SKM-1 treated with dmso at 0.1 percent for 144 hours (cell line): ENCODE results near the gene NAMPT.

Source experiments
- DNase-seq: peaks from one replicate; lab custom pipeline; 2025; ENCODE audit not compliant: unreplicated experiment; lab: John Stamatoyannopoulos, UW

NAMPT gene

DNA sequence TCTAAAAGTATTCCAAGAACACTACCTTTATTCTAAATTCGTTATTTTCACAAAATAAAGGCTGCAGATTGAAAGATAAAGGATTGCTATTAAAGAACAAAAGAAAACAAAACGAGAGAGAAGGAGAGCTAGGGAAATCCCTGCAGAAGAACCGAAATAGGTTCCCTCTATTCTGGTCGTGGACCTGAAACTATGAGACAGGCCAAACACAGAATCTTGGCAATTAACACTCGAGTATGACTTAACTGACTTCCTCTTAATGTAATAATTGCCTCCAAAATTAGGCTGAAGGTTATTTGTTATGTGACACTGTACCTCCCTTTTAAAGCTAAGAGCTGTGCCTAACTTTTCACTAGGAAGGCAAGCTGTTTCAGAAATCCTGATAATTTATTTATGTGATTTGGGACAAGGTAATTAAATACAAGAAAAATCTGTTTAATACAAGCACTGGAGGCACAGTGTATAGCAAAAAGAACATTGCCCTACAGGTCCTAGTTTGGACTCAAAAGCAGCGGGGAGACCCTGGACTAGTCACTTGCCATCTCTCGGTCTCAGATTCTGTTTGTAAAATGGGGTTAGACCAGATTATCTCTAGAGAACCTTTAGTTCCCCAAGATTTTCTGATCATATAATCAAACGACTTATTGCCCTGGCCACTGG is 11.6 kb downstream of the NAMPT start:
- DNase-seq, result no peak

DNA sequence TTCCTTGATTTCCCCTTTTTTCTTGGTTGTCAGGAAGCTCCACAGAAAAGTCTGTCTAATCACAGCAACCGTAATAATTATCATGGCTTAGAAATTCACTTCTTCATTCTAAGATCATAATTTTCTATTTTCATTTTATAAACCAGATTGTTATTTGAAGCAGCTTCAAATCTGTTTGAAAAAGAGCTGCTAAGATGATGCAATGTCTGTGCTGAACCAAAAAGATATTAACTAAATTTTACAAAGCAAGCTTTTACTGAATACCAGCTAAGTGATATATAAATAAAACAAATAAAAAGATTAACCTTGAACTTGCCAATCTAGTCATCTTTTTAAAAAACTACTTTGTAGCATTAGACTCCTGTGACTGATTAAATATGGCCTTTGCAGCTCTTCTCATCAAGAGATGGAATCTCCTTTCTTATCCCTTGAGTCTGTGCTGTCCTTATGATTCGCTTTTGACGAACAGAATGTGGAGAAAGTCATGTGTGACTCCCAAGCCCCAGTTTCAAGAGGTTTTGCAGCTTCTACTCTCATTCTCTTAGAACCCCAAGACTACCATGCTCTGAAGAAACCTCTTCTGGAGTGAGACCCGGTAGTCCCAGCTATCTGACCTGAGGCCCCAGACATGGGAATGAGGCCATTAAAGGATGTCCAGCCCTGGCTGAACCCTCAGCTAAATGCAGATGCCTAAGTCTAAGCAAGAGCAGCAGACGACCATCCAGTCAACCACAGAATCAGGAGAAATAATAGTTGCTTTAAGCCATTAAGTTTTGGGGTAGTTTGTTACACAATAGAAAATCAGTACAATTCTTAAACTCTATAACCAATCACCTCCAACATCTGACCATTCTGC is 14.4 kb downstream of the NAMPT start:
- no peak for DNase-seq

DNA sequence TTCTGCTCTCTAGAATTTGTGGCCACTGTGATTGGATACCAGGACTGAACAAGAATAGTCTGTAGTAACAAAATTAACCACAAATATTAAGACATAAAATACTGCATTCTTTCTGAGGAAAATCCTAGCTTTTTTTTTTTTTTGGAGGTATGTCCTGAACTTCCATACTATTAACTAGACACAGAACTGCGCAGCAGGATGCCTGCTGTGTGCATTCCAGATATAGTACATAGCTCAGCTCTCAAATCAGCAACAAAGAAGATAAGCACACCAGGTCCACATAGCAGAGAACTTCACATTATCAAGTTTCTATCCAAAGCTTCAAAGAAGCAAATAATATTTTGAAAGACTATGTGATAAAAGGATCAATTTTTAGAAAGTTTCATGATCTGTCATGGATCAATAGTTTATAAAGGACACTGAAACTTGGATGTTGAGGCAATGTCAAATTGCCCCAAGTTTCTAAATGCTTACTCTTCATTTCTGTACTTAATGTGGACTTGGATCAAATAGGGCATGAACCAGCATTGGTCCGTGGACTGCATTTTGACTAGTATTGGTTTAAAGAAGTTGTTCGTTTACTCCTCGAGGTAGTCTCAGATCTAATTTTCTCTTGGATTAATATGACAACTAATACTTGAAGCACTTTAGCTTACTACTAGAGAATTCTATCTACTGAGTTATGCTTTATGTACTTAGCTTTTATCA is 15.4 kb downstream of the NAMPT start:
- no peak for DNase-seq

DNA sequence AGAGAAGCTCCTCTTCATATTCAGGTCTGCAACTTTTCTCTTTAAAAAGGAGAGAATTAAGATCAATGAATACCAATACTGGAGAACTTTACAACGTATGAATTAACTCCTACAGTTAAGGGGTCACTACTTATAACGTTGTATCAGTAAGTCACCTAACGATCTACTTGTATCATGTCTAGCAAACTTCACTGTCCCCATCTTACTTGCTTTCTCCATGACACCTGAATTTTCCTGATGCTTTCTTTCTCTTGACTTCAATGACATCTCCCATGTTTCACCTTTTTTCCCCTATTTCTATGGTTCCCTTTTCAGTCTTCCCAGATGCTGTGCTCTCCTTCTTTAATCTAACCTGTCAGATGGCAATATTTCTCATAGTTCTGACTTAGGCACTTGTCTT is 19.6 kb downstream of the NAMPT start:
- DNase-seq, result no peak

DNA sequence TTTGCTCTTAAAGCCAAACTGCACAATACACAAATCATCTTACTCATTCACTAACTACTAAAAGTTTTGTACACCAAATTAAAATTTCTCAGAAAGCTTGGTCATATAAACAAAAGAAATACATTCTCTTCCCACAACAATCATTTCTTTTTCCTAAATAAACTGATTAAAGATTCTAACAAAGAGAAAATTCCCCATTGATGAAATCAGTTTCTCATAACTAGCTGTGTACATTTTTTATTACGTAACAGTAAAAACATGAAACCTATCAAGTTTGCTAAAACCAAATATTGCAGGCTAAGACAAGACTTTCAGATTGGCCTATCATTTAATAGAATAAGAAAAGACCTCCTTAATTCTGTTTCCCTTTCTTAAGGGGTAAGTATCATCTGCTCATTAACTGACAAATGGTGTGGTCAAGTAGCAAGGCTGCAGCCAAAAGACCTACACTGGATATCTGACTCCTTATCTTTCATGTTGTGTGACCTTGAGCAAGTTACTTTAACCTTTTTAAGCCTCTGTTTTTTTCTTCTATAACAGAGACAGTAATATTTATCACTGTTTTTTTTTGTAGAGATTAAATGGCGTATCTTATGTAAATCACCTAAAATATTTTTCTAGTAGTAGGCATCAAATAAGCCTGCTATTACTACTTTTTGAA is 22.4 kb downstream of the NAMPT start:
- no peak for DNase-seq

DNA sequence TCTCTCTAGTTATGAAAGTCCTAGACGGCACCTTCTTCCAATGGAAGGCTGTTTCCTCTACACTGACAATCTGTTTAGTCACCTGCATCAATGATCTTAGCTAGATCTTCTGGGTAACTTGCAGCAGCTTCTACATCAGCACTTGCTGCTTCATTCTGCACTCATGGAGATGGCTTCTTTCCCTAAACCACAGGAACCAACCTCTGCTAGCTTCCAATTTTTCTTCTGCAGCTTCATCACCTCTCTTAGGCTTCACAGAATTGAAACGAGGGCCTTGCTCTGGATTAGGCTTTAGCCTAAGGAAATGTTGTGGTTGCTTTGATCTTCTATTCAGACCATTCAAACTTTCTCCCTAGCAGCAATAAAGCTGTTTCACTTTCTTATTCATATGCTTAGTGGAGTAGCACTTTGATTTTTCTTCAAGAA is 24.6 kb downstream of the NAMPT start:
- DNase-seq, result no peak

DNA sequence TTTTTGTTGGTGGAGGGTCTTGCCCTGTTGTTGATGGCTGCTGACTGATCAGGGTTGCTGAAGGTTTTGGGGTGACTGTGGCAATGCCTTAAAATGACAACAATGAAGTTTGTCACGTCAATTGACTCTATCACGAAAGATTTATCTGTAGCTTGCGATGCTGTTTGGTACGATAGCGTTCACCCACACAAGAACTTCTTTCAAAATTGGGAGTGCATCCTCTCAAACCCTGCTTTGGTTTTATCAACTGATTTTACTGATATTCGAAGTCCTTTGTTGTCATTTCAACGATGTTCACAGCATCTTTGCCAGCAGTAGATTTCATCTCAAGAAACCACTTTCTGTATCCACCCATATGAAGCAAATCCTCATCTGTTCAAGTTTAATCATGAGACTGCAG is 26.0 kb downstream of the NAMPT start:
- DNase-seq, result no peak

DNA sequence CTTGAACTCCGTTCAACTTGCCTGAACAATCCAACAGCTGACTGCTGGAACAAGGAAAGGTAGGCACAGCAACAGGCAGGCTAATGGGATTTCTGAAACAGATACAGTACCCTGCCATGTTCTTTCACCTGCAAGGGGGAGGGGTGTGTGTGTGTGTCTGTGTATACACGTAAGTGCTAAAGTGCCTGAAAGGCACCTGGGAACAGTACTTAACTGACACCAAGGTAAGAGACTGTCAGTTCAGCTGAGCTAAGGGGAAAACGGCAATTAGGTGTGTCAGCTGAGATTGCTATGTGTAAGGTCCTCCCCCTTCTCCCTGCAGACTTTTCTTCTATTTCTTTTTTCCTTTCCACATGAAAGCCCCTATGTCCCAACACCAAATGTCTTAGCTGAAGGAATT is 27.0 kb downstream of the NAMPT start:
- no peak for DNase-seq

DNA sequence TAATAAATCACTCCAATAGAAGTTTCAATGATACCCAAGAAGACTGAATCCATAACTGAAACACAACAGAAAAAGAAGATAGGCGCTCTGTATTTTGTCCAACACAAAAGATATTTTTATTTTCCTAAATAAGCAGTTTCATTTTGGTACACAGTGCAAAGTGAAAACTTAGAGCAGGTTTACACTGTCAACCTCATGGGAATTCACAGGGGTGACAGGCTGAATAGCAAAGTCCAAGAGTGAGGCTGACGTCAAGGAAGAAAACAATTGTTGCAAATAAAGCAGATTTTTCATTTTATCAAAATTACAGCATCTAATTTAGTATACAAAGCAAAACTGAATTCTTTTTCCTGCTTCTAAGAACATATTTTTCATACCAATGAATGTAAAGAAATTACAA is 28.6 kb downstream of the NAMPT start:
- no peak for DNase-seq

DNA sequence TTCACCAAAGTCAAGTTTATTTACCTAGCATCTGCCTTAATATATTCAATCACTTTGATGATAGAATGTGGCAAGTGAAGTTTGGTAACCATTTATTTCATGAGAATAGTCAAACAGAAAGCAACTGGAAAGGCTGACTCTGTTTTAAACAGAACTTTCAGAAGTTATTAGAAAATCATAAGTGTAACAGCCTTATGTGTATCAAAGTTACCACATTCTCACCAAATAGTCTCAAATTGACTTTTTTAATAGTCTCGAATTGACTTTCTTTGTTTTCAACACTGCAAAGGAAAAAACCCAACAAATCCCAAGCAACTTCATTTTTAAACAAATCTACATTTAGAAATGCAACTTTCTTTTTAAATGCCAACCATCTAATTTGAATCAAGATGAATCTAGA is 29.5 kb downstream of the NAMPT start:
- DNase-seq, result no peak

DNA sequence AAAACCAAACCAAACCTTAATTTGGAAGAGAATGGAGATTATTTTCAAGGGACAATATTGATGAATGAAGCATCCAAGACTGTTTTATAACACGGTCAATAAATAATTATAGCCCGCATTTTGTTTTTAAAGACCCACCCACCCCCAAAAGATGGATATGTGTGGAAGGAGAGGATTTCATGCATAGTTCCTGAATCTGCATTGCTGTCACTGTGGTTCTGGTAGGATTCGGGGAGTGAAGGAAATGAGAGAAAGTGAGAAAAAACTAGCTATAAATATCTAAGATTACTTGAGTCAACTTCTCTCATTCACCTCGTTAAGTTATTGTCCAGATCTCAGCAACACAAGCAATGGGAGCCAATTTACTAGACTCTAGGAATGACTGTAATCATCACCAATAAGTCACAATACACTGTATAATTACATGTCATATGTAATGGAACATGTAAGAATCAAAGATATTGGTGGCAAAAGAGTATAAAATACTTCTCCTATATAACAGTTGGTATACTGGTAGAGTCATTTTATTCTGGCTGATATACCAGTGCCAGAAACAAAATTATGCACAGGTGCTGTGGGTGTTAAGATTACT is 30.2 kb downstream of the NAMPT start:
- DNase-seq, result no peak

DNA sequence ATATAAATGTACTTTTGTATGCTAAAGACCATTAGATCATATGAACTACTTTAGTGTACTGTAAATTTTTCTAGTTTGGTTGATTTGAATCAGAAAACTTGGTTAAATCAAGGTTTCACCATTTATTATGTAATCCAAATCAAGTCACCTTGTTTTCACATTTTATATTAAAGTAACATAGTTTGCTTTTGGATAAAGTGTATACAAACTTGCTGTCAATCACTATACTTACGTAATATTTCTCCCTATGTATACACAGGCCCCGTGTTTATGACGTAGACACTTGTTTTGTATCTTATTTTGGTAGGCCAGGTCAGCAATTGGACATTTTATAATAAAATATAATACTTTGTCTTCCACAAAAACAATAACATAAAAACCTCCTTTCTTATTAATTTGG is 32.2 kb downstream of the NAMPT start:
- DNase-seq, result no peak

DNA sequence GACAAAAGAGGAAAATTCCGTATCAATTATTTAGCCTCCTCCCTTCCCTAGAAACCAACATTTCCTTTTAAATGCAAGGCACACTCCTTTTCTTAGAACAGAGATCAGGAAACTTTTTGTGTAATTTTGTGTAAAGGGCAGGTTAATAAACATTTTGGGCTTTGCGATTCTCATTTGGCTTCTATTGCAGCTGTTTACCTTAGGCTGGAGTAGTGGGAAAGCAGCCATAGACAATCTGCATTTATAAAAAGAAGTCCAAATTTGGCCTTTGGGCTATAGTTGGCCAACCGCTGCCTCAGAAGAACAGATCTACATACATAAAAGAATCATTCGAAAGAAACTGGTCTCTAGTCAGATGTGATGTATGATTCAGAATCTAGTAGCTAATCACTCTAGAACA is 35.3 kb downstream of the NAMPT start:
- DNase-seq, result no peak

DNA sequence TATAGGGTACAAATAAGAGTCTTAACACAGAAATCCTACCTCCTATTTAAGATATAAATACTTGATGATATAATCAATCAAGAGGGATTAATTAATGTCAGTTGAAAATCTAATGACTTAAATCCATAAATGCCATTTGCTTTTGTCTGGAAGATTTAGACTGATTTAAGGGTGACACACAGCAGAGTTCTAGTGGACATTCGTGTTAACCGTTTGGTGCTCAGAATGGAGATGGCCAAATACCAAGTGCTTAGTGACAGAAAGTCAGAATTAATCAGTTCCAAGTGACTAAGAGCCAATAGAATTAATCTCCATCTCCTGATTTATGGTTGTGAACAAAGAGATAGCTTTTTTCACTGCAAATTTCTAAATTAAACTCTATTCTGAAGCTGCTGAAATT is 36.2 kb downstream of the NAMPT start:
- no peak for DNase-seq

DNA sequence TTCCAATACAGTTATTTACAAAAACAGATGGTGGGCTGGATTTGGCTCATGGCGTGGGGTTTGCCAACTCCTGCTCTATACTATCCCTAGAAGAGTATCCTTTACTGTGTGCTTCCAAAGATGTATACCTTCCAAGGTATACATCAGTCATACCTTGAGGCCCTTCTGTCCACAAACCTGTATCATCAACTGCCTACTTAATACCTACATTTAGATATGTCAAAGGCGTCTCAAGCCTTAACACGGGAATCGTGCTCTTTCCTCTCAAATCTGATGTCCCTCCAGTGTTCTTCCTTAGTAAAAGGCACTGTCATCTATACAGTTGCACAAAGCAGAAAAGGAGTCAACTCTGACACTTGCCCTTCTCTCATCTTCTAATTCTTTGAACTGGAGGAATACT is 36.9 kb downstream of the NAMPT start:
- DNase-seq, result no peak

DNA sequence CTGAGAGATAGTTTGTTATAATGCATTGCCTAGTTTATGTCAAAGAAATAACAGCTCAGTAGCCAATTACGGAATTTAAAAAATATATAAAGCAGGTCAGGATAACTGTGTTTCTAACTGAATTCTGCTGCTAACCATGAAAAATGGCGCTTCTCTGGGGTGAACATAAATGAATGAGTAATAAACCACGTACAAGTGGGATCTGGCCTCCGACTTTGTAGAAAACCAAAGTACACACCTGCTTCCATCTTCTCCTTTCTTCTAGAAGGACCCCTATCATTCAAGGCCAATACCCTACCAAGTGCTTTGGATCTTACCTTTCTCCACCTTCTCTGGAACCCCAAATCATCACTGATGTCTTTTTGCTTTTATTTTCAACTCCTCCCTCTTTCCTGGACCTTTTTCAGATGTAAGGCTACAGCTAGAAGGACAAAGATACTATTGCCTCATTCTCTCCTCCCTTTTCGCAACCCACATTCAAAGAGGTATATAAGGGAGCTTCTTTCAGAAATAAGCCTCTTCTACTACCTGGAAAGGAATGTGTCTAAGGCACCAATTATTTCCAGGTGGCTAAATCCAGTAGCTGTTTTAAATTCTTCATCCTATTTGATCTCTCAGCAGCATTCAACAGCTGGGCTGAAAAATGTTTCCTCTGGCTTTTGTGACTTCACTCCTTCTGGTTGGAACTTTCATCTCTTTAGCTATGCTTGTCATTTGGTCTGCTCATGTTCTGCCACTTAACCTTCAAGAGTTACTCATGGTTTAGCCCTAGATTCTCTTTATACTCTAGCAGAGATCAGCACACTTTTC is 37.7 kb downstream of the NAMPT start:
- DNase-seq, result no peak

DNA sequence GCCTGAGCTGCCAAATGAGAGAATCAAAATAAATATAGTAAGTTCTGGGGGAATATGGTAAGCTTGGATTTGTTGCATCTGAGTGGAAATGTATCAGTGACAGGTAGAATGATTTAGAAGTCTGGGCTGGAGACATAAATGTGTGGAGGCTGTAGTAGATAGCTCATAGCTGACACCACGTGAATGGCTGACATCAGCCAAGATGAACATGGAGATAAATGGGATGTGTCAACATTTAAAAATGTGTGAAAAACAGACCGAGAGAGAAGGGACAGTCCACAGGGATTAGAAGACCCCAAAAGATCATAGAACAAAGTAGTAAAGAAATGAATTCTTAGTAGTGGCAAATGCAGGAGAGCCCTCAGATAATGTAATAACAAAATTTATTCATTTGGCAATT is 40.9 kb downstream of the NAMPT start:
- no peak for DNase-seq

DNA sequence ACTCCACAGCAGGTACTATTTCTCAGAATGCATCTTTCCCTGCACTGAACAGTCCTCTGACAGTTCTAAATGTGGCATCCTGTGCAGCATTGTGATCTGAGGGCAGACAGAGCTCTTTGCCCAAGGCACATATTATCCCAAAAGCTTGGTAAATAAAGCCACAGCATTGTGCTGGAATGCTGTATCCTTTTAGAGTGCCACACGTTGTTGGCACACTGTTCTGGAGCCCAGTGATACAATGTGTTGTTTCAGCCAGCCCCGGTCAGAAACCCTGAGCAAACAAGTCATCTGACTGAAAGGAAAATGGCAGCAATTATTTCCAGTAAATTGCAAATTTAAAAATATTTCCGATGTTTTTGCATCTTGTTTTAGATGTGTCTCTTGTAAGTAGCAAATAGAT is 45.4 kb downstream of the NAMPT start:
- DNase-seq, result no peak

DNA sequence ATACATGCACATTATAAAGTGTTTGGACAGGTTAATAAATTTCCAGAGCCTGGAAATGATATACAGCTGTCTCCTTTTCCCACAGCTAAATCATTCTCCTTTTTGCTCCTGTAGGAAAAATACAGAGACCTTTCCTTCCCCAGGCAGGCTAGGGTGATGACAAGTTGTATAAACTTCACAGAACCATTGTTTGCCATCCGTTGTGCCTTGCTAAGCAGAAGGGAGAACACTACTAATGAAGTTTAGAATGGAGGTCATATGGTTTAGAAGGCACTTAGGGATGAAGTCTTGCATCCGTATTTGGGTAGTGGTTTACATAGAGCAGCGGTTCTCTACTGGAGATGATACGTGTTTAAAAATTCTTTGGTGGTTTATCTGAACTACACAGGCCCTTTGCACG is 46.0 kb downstream of the NAMPT start:
- DNase-seq, result no peak

DNA sequence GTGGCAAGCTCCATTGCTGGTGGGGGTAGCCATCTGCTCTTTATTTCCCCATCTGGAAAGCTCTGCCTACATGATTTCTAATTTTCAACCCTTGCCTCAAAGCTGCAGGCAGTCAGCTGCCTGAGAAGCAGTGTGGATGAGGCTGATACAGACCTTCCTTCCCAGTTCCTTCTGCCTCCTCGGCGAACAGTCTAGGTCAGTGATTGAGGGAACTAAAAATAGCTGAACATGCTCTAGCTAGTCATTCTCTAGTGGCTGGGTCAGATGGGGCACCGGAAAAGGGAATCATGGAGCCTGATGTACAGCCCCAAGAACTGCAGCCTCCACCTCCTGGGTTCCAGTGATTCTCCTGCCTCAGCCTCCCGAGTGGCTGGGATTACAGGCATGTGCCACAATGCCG is 48.7 kb downstream of the NAMPT start:
- no peak for DNase-seq
